Caco-2 (cell line): ENCODE data around the gene CATSPERD. TPM values are rescaled to one million over a fixed set of nuclear protein-coding genes. Genes with fewer than 3 reads are reported as not detected.
A peak's percentile ranks its signal among the peaks of the same experiment; 100 is the strongest.

ENCODE experiments used
- Bru-seq: library from RNA; stranded (reverse); fragments of 400-500 nt; gene quantifications from one replicate; lab custom pipeline; 2021; lab: Mats Ljungman, UMichigan
- BruChase-seq, 2 experiments: library from RNA; stranded (reverse); fragments of 400-500 nt; gene quantifications; one replicate each; lab custom pipeline; 2021; lab: Mats Ljungman, UMichigan
- BruUV-seq: library from RNA; stranded (reverse); fragments of 400-500 nt; replicated peaks from 2 replicates; lab custom pipeline; 2021; lab: Mats Ljungman, UMichigan
- CTCF ChIA-PET: fragments of 300-600 bp; sonication (Branson Sonifier 250); formaldehyde crosslinking; loops from one replicate; lab custom pipeline; 2022; ENCODE audit warnings: antibody characterized with exemption; lab: Charles Lee
- POLR2A ChIA-PET: fragments of 300-600 bp; sonication (Branson Sonifier 250); formaldehyde crosslinking; loops from one replicate; lab custom pipeline; 2022; ENCODE audit warnings: antibody characterized with exemption; lab: Charles Lee
- DNase-seq, 2 experiments: peaks; one replicate each; pipeline versions ENCODE4 v3.0.0 to v3.0.0-alpha.2; 2020 to 2022
- H3K27me3 ChIP-seq: replicated peaks from 2 replicates; pipeline ENCODE4 v1.6.0; 2011; ENCODE audit warnings: low read length; ENCODE audit not compliant: control insufficient read depth, insufficient read depth
- H3K36me3 ChIP-seq: 2 replicates; pipeline ENCODE4 v1.5.1; 2011; ENCODE audit warnings: low read length; ENCODE audit not compliant: control insufficient read depth, insufficient read depth
- H3K4me1 ChIP-seq: fragments of 250-450 bp; sonication (Bioruptor Pico); 2 replicates; pipeline ENCODE4 v1.5.1; 2020; ENCODE audit warnings: mild to moderate bottlenecking
- H3K4me3 ChIP-seq: 2 replicates; pipeline ENCODE4 v1.5.1; 2011; ENCODE audit warnings: low read depth, mild to moderate bottlenecking, control low read depth, low read length
- H3K9me3 ChIP-seq: fragments of 250-450 bp; sonication (Bioruptor Pico); 2 replicates; pipeline ENCODE4 v1.5.1; 2020; ENCODE audit warnings: mild to moderate bottlenecking, moderate library complexity
- H3K27ac Mint-ChIP-seq: one replicate; pipeline ENCODE4 v1.8.0; 2022; ENCODE audit warnings: mixed read lengths; ENCODE audit not compliant: unreplicated experiment
- H3K27me3 Mint-ChIP-seq: one replicate; pipeline ENCODE4 v1.8.0; 2022; ENCODE audit warnings: mixed read lengths; ENCODE audit not compliant: insufficient read depth, unreplicated experiment
- H3K36me3 Mint-ChIP-seq: one replicate; pipeline ENCODE4 v1.8.0; 2022; ENCODE audit warnings: mild to moderate bottlenecking, mixed read lengths; ENCODE audit not compliant: insufficient read depth, unreplicated experiment
- H3K4me1 Mint-ChIP-seq: one replicate; pipeline ENCODE4 v1.8.0; 2022; ENCODE audit warnings: low read depth, mixed read lengths; ENCODE audit not compliant: unreplicated experiment
- H3K4me3 Mint-ChIP-seq: one replicate; pipeline ENCODE4 v1.8.0; 2022; ENCODE audit warnings: mild to moderate bottlenecking, moderate library complexity, mixed read lengths; ENCODE audit not compliant: unreplicated experiment
- H3K9me3 Mint-ChIP-seq: one replicate; pipeline ENCODE4 v1.8.0; 2022; ENCODE audit warnings: mixed read lengths; ENCODE audit not compliant: unreplicated experiment
- CTCF ChIP-seq, 2 experiments: fragments of 200-600 bp in 1 of 2; IDR thresholded peaks; 1 replicate in 1 of 2; 2 replicates in 1 of 2; pipeline versions ENCODE4 v1.5.1 to v1.8.0; 2011 to 2022; ENCODE audit warnings: antibody characterized with exemption in 1 of 2, control low read depth in 1 of 2, inconsistent platforms in 1 of 2, low read depth in 1 of 2, low read length in 1 of 2, mild to moderate bottlenecking in 1 of 2, moderate library complexity in 1 of 2; ENCODE audit not compliant: insufficient read depth in 1 of 2, severe bottlenecking in 1 of 2, unreplicated experiment in 1 of 2
- intact Hi-C: fragments of 100-400 bp; cut with micrococcal nuclease; formaldehyde crosslinking; loops from one replicate; pipeline ENCODE4 v1.10.0; 2022; ENCODE audit not compliant: unreplicated experiment
- long read RNA-seq: library from polyadenylated mRNA; stranded (forward); transcript quantifications from one replicate; pipeline ENCODE4 v2.0.0, GENCODE V29; 2022
- total RNA-seq: library from RNA; stranded (reverse); gene quantifications from 2 replicates; pipeline ENCODE4 v1.2.3, GENCODE V29; 2022

CATSPERD gene
- total RNA-seq (not detected in 2 replicates), Bru-seq, nascent RNA (percentile 15 among the genes with signal in this experiment), BruChase-seq, experiment 1, labeled RNA remaining after a 2-hour chase (percentile 10 among the genes with signal in this experiment), BruChase-seq, experiment 2, labeled RNA remaining after a 6-hour chase (percentile 14 among the genes with signal in this experiment)
- long read RNA-seq: 0 reads

- POLR2A ChIA-PET: interaction anchor here (0.5 to 1.1 kb wide), 10 partner anchors 17 to 290 kb away, joined by 3 to 24 read pairs (median 8); partner anchors contain the start of genes NDUFA11 and RPL36
- BruUV-seq: no TSS peak
- CTCF ChIA-PET: interaction anchor here (1.0 to 1.3 kb wide), 4 partner anchors 30 to 84 kb away, joined by 4 to 8 read pairs (median 6); partner anchors contain the start of gene RPL36
- H3K9me3 ChIP-seq: no peaks in the 10 kb centered on the region
- peak within 1 kb of the TSS; percentile 93 for H3K27ac Mint-ChIP-seq
- peak; percentile 77 to 88 for TF ChIP-seq CTCF (IDR thresholded peaks at IDR 0.05; ENCODE audit: insufficient read depth in 1 of 2, low read depth in 1 of 2, low read length in 1 of 2, severe bottlenecking in 1 of 2, unreplicated experiment in 1 of 2)
- no peaks in the 10 kb centered on the region for H3K27me3 Mint-ChIP-seq
- H3K36me3 ChIP-seq: no peaks in the 10 kb centered on the region
- H3K9me3 Mint-ChIP-seq: no peaks in the 10 kb centered on the region
- peaks cover 50% of the 10 kb centered on the region for H3K36me3 Mint-ChIP-seq
- H3K4me1 ChIP-seq: no peaks in the 10 kb centered on the region
- intact Hi-C loops: loop anchor here (5.0 kb wide), 1 partner anchor 72 kb away; the partner anchor contains the start of gene DUS3L
- H3K4me3 ChIP-seq: peak within 1 kb of the TSS; percentile 98
- no peaks in the 10 kb centered on the region for H3K27me3 ChIP-seq
- H3K4me1 Mint-ChIP-seq: no peaks in the 10 kb centered on the region
- peak; percentile 97 for DNase-seq
- H3K4me3 Mint-ChIP-seq: peak within 1 kb of the TSS; percentile 84
These were observed at the start of gene CATSPERD, which contains the start of gene LONP1 for GRCh38 chr19:5719961-5720790. TSS of gene CATSPERD (plus strand) at chr19:5720637. CDS start at chr19:5720738, 101 bp downstream. TSS of gene LONP1 (minus strand) at chr19:5720146. CDS start at chr19:5720132, 14 bp downstream.

- no peak for DNase-seq
- intact Hi-C loops: no loop called here
- Histone ChIP-seq H3K9me3 (no peaks in the 10 kb centered on the region), H3K4me1 (peaks cover 4% of the 10 kb centered on the region; the same call in 1 of the 2 replicates), H3K4me3 (no peak overlapping the region), H3K36me3 (no peaks in the 10 kb centered on the region), H3K27me3 (no peaks in the 10 kb centered on the region)
- ChIA-PET POLR2A (no interaction called here), CTCF (no interaction called here)
- no peaks in the 10 kb centered on the region for H3K9me3 Mint-ChIP-seq
- BruUV-seq: no TSS peak
- no peak overlapping the region for H3K27ac Mint-ChIP-seq
- peaks cover 8% of the 10 kb centered on the region for H3K4me1 Mint-ChIP-seq
- TF ChIP-seq CTCF (IDR thresholded peaks at IDR 0.05; ENCODE audit: insufficient read depth in 1 of 2, low read depth in 1 of 2, low read length in 1 of 2, severe bottlenecking in 1 of 2, unreplicated experiment in 1 of 2): no peak
- no peaks in the 10 kb centered on the region for H3K27me3 Mint-ChIP-seq
- no peak overlapping the region for H3K4me3 Mint-ChIP-seq
- peaks cover 92% of the 10 kb centered on the region for H3K36me3 Mint-ChIP-seq
These were observed 48.8 kb upstream of the CATSPERD start for GRCh38 chr19:5671600-5671999.
